IPS-18a (cell line): Measurements from ENCODE around the gene PSTPIP2.
"Not testable (repeated sequence)": the region's sequence is repeated elsewhere in the genome, so short reads cannot be mapped to it uniquely, and the experiment has no call there.

Source experiments
- H3K27ac ChIP-seq: one replicate; pipeline ENCODE4 v1.5.1; 2013; ENCODE audit warnings: low read length
- H3K27me3 ChIP-seq: one replicate; pipeline ENCODE4 v1.6.1; 2013; ENCODE audit warnings: mild to moderate bottlenecking, low read length; ENCODE audit not compliant: control insufficient read depth, insufficient read depth
- H3K36me3 ChIP-seq: one replicate; pipeline ENCODE4 v1.6.1; 2013; ENCODE audit warnings: low read depth, low read length; ENCODE audit not compliant: control insufficient read depth
- H3K4me1 ChIP-seq: one replicate; pipeline ENCODE4 v1.6.1; 2013; ENCODE audit warnings: low read depth, low read length; ENCODE audit not compliant: control insufficient read depth
- H3K4me3 ChIP-seq: one replicate; pipeline ENCODE4 v1.5.1; 2013; ENCODE audit warnings: low read length
- H3K9ac ChIP-seq: one replicate; pipeline ENCODE4 v1.6.1; 2013; ENCODE audit warnings: mild to moderate bottlenecking, low read length, moderate library complexity
- H3K9me3 ChIP-seq: one replicate; pipeline ENCODE4 v1.6.1; 2013; ENCODE audit warnings: low read depth, low read length; ENCODE audit not compliant: control insufficient read depth

PSTPIP2 gene

GRCh38 chr18:45967007-45967706 lies 104.9 kb downstream of the PSTPIP2 start, which contains the start of gene EPG5:
EPG5 (minus strand) TSS chr18:45967329; CDS start chr18:45967239, 90 bp downstream.
- Histone ChIP-seq H3K4me3 (peak within 1 kb of the TSS; percentile 76), H3K36me3 (no peaks in the 10 kb centered on the region), H3K27ac (no peak within 1 kb of the TSS), H3K4me1 (peaks cover 4% of the 10 kb centered on the region), H3K27me3 (peaks cover 20% of the 10 kb centered on the region), H3K9me3 (no peaks in the 10 kb centered on the region), H3K9ac (peak within 1 kb of the TSS; percentile 71)

GRCh38 chr18:45964913-45965312 lies 107.1 kb downstream of the PSTPIP2 start:
- not testable (repeated sequence) for H3K9ac ChIP-seq, H3K4me1 ChIP-seq, H3K4me3 ChIP-seq, H3K36me3 ChIP-seq, H3K27ac ChIP-seq, H3K9me3 ChIP-seq
- peaks cover 20% of the 10 kb centered on the region for H3K27me3 ChIP-seq

GRCh38 chr18:45962866-45963265 lies 109.2 kb downstream of the PSTPIP2 start:
- H3K36me3 ChIP-seq = no peaks in the 10 kb centered on the region
- no peak overlapping the region for H3K4me3 ChIP-seq
- no peaks in the 10 kb centered on the region for H3K9me3 ChIP-seq
- H3K27ac ChIP-seq = no peak overlapping the region
- peaks cover 2% of the 10 kb centered on the region for H3K4me1 ChIP-seq
- H3K9ac ChIP-seq = no peak overlapping the region
- H3K27me3 ChIP-seq = peaks cover 4% of the 10 kb centered on the region

- H3K4me1 ChIP-seq = no peaks in the 10 kb centered on the region
- peaks cover under 1% of the 10 kb centered on the region for H3K27me3 ChIP-seq
- H3K36me3 ChIP-seq = no peaks in the 10 kb centered on the region
- no peak overlapping the region for H3K27ac ChIP-seq
- H3K9ac ChIP-seq = no peak overlapping the region
- no peaks in the 10 kb centered on the region for H3K9me3 ChIP-seq
- no peak overlapping the region for H3K4me3 ChIP-seq
Measured at GRCh38 chr18:45962461-45962860, 109.6 kb downstream of the PSTPIP2 start.

- H3K27me3 ChIP-seq, H3K4me1 ChIP-seq, H3K9ac ChIP-seq, H3K4me3 ChIP-seq, H3K9me3 ChIP-seq, H3K27ac ChIP-seq: not testable (repeated sequence)
- H3K36me3 ChIP-seq = peaks cover 11% of the 10 kb centered on the region
Measured at GRCh38 chr18:45959484-45959883, 112.6 kb downstream of the PSTPIP2 start.

GRCh38 chr18:45958730-45959129 lies 113.3 kb downstream of the PSTPIP2 start:
- Histone ChIP-seq H3K9me3 (no peaks in the 10 kb centered on the region), H3K27me3 (no peaks in the 10 kb centered on the region), H3K4me3 (no peak overlapping the region), H3K36me3 (peaks cover 17% of the 10 kb centered on the region), H3K27ac (no peak overlapping the region), H3K9ac (no peak overlapping the region), H3K4me1 (no peaks in the 10 kb centered on the region)

GRCh38 chr18:45958027-45958426 lies 114.0 kb downstream of the PSTPIP2 start:
- Histone ChIP-seq H3K9ac (no peak overlapping the region), H3K4me1 (no peaks in the 10 kb centered on the region), H3K9me3 (no peaks in the 10 kb centered on the region), H3K36me3 (peaks cover 23% of the 10 kb centered on the region), H3K27ac (no peak overlapping the region), H3K27me3 (no peaks in the 10 kb centered on the region), H3K4me3 (no peak overlapping the region)

- Histone ChIP-seq H3K4me3 (no peak overlapping the region), H3K27me3 (no peaks in the 10 kb centered on the region), H3K36me3 (peaks cover 29% of the 10 kb centered on the region), H3K4me1 (no peaks in the 10 kb centered on the region), H3K9me3 (no peaks in the 10 kb centered on the region), H3K9ac (no peak overlapping the region), H3K27ac (no peak overlapping the region)
Measured at GRCh38 chr18:45957100-45957499, 115.0 kb downstream of the PSTPIP2 start.

GRCh38 chr18:45954070-45954934 lies 117.8 kb downstream of the PSTPIP2 start:
- H3K36me3 ChIP-seq = peaks cover 40% of the 10 kb centered on the region
- H3K4me3 ChIP-seq = no peak overlapping the region
- H3K27ac ChIP-seq = no peak overlapping the region
- no peak overlapping the region for H3K9ac ChIP-seq
- H3K9me3 ChIP-seq = no peaks in the 10 kb centered on the region
- no peaks in the 10 kb centered on the region for H3K4me1 ChIP-seq
- H3K27me3 ChIP-seq = no peaks in the 10 kb centered on the region

GRCh38 chr18:45951016-45951714 lies 120.9 kb downstream of the PSTPIP2 start:
- no peaks in the 10 kb centered on the region for H3K9me3 ChIP-seq
- no peaks in the 10 kb centered on the region for H3K27me3 ChIP-seq
- no peak overlapping the region for H3K4me3 ChIP-seq
- no peak overlapping the region for H3K27ac ChIP-seq
- no peaks in the 10 kb centered on the region for H3K4me1 ChIP-seq
- H3K36me3 ChIP-seq = peaks cover 55% of the 10 kb centered on the region
- no peak overlapping the region for H3K9ac ChIP-seq

GRCh38 chr18:45945669-45946068 lies 126.4 kb downstream of the PSTPIP2 start:
- H3K9ac ChIP-seq = no peak overlapping the region
- no peak overlapping the region for H3K27ac ChIP-seq
- H3K4me3 ChIP-seq = no peak overlapping the region
- no peaks in the 10 kb centered on the region for H3K27me3 ChIP-seq
- H3K9me3 ChIP-seq = no peaks in the 10 kb centered on the region
- H3K36me3 ChIP-seq = peaks cover 48% of the 10 kb centered on the region
- no peaks in the 10 kb centered on the region for H3K4me1 ChIP-seq
